Gastrocnemius medialis (tissue), 4 donors: ENCODE measurements around the gene TMEM30A. TPM values are rescaled to one million over a fixed set of nuclear protein-coding genes. Genes with fewer than 3 reads are reported as not detected.

Experiments used
- ATAC-seq, 2 donors: fragments of 150-250 bp; one replicate each; pipeline ENCODE4 v1.9.1; 2016
- DNase-seq, 2 donors: peaks; one replicate each; pipeline ENCODE4 v3.0.0-alpha.2; 2019
- H3K27ac ChIP-seq, 4 donors: fragments of 200-600 bp; sonication (generic); 1 replicate in 1 of 4; 2 replicates in 3 of 4; pipeline ENCODE4 v1.5.1; 2016 to 2018; ENCODE audit warnings: mild to moderate bottlenecking in 2 of 4, moderate library complexity in 1 of 4
- H3K27me3 ChIP-seq, 3 donors: fragments of 200-600 bp; sonication (generic) in 2 of 3; 1 replicate in 1 of 3; 2 replicates in 2 of 3; pipeline versions ENCODE4 v1.5.1 to v1.6.0; 2016 to 2019; ENCODE audit warnings: mild to moderate bottlenecking in 1 of 3, moderate library complexity in 1 of 3
- H3K36me3 ChIP-seq, 2 donors: fragments of 200-600 bp; sonication (generic) in 1 of 2; one replicate each; pipeline ENCODE4 v1.5.1; 2017 to 2018
- H3K4me1 ChIP-seq, 2 donors: fragments of 200-600 bp; sonication (generic) in 1 of 2; one replicate each; pipeline ENCODE4 v1.5.1; 2016 to 2017; ENCODE audit warnings: mild to moderate bottlenecking in 2 of 2
- H3K4me3 ChIP-seq, 4 donors: fragments of 200-600 bp; sonication (generic) in 3 of 4; 1 replicate in 1 of 4; 2 replicates in 3 of 4; pipeline ENCODE4 v1.5.1; 2016 to 2019; ENCODE audit warnings: mild to moderate bottlenecking in 2 of 4
- H3K9me3 ChIP-seq, 3 donors: fragments of 200-600 bp; sonication (generic) in 2 of 3; 1 replicate in 1 of 3; 2 replicates in 2 of 3; pipeline ENCODE4 v1.5.1; 2016 to 2019
- POLR2A ChIP-seq, 2 donors: fragments of 450-650 bp; IDR thresholded peaks; one replicate each; pipeline ENCODE4 v1.6.1; 2017; ENCODE audit warnings: antibody characterized with exemption in 2 of 2, mild to moderate bottlenecking in 2 of 2, moderate library complexity in 2 of 2
- in situ Hi-C, 4 donors: fragments of 200-750 bp; cut with MboI; loops; one replicate each; pipeline versions ENCODE4 v1.15.0 to v1.8.0; 2017; ENCODE audit warnings: low sequenced_read_pairs in 4 of 4
- intact Hi-C: fragments of 100-400 bp; cut with DNase I; formaldehyde crosslinking; loops from one replicate; pipeline ENCODE4 v1.15.1; 2023; ENCODE audit warnings: low total_unique reads
- total RNA-seq, 4 donors: library from RNA; depleted of rRNA; stranded (reverse); fragments of >200 nt; gene quantifications; one replicate each; pipeline versions ENCODE4 v1.1.0 to v1.2.3, GENCODE V29; 2016
- TF ChIP-seq, protein P1 (sequence below), 5 experiments: fragments of 450-650 bp in 3 of 5; fragments of 200-600 bp in 2 of 5; sonication (generic) in 2 of 5; IDR thresholded peaks in 4 of 5; conservative IDR thresholded peaks in 1 of 5; 1 replicate in 4 of 5; 2 replicates in 1 of 5; pipeline ENCODE4 v1.5.1; 2016 to 2019; ENCODE audit warnings: antibody characterized with exemption in 5 of 5, mild to moderate bottlenecking in 3 of 5, moderate library complexity in 3 of 5

The TMEM30A gene
- total RNA-seq, 4 donors from 2014 or later = 23.8 to 44.4 (median 31.9) TPM

- TF ChIP-seq, protein P1, sequence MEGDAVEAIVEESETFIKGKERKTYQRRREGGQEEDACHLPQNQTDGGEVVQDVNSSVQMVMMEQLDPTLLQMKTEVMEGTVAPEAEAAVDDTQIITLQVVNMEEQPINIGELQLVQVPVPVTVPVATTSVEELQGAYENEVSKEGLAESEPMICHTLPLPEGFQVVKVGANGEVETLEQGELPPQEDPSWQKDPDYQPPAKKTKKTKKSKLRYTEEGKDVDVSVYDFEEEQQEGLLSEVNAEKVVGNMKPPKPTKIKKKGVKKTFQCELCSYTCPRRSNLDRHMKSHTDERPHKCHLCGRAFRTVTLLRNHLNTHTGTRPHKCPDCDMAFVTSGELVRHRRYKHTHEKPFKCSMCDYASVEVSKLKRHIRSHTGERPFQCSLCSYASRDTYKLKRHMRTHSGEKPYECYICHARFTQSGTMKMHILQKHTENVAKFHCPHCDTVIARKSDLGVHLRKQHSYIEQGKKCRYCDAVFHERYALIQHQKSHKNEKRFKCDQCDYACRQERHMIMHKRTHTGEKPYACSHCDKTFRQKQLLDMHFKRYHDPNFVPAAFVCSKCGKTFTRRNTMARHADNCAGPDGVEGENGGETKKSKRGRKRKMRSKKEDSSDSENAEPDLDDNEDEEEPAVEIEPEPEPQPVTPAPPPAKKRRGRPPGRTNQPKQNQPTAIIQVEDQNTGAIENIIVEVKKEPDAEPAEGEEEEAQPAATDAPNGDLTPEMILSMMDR (IDR thresholded peaks at IDR 0.05 in 4 of 5, conservative IDR thresholded peaks at IDR 0.05 in 1 of 5) = no peak
- no peak for TF ChIP-seq POLR2A (IDR thresholded peaks at IDR 0.05)
- Histone ChIP-seq H3K9me3 (no peaks in the 10 kb centered on the region), H3K27me3 (no peaks in the 10 kb centered on the region), H3K36me3 (peaks cover 0 to 36% of the 10 kb centered on the region in 2 donors), H3K4me1 (peaks cover 0 to 4% of the 10 kb centered on the region in 2 donors), H3K4me3 (no peak overlapping the region), H3K27ac (no peak overlapping the region)
- intact Hi-C loops = no loop called here
- DNase-seq (no peak), ATAC-seq (no peak)
- in situ Hi-C loops = no loop called here
Measured at GRCh38 chr6:75315978-75316377, 31.4 kb upstream of the TMEM30A start.

- ATAC-seq (no peak), DNase-seq (no peak)
- in situ Hi-C loops = no loop called here
Measured at GRCh38 chr6:75308250-75308988, 23.8 kb upstream of the TMEM30A start.

GRCh38 chr6:75307364-75308004, 22.9 kb upstream of the TMEM30A start:
- ATAC-seq (no peak), DNase-seq (no peak)
- Histone ChIP-seq H3K27ac (no peak overlapping the region), H3K9me3 (no peaks in the 10 kb centered on the region), H3K36me3 (peaks cover 0 to 11% of the 10 kb centered on the region in 2 donors), H3K27me3 (no peaks in the 10 kb centered on the region), H3K4me1 (no peaks in the 10 kb centered on the region), H3K4me3 (no peak overlapping the region)
- TF ChIP-seq, protein P1 (IDR thresholded peaks at IDR 0.05 in 4 of 5, conservative IDR thresholded peaks at IDR 0.05 in 1 of 5) = no peak
- no peak for TF ChIP-seq POLR2A (IDR thresholded peaks at IDR 0.05)
- in situ Hi-C loops = no loop called here
- intact Hi-C loops = no loop called here

More at GRCh38 chr6:75308250-75308988, 23.8 kb upstream of the TMEM30A start:
- no peaks in the 10 kb centered on the region for H3K27me3 ChIP-seq
- peaks cover 0 to 21% of the 10 kb centered on the region in 2 donors for H3K36me3 ChIP-seq
- intact Hi-C loops = no loop called here
- H3K4me1 ChIP-seq = no peaks in the 10 kb centered on the region
- no peaks in the 10 kb centered on the region for H3K9me3 ChIP-seq
- H3K27ac ChIP-seq = no peak overlapping the region
- no peak overlapping the region for H3K4me3 ChIP-seq
- no peak for TF ChIP-seq POLR2A (IDR thresholded peaks at IDR 0.05)
- TF ChIP-seq, protein P1 (IDR thresholded peaks at IDR 0.05 in 4 of 5, conservative IDR thresholded peaks at IDR 0.05 in 1 of 5) = no peak

DNA sequence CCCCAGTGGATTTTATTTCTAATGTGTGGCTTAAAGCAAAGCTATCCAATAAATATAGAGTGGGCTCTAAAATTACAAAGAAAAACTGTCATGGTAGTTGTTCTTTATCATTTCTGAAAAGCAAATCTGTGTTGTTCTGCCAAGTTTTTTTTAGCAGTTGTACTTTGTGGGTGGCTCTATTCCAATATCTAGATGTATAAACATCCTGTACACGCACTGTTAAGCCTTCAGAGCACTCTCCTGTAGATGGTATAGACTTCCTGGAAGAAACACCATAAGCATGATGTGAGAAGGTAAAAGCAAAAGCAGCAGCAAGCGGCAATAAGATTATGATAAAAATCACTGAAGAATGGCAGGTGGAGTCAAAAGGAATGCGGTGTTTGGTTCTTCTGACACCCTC, 21.5 kb upstream of the TMEM30A start:
- H3K9me3 ChIP-seq = no peaks in the 10 kb centered on the region
- no peak for TF ChIP-seq POLR2A (IDR thresholded peaks at IDR 0.05)
- TF ChIP-seq, protein P1 (IDR thresholded peaks at IDR 0.05 in 4 of 5, conservative IDR thresholded peaks at IDR 0.05 in 1 of 5) = no peak
- H3K4me1 ChIP-seq = no peaks in the 10 kb centered on the region
- DNase-seq = no peak
- H3K36me3 ChIP-seq = no peaks in the 10 kb centered on the region
- intact Hi-C loops (no loop called here), in situ Hi-C loops (no loop called here)
- ATAC-seq = no peak
- H3K27me3 ChIP-seq = no peaks in the 10 kb centered on the region
- no peak overlapping the region for H3K27ac ChIP-seq
- no peak overlapping the region for H3K4me3 ChIP-seq
